Measurements from ENCODE around the gene ATP2B2.

The ATP2B2 gene

GRCh38 chr3:10505050-10505790 is at the start of gene ATP2B2:
ATP2B2 (minus strand) TSS chr3:10505586; CDS start chr3:10449543, 56,043 bp downstream.
- H3K36me3 Mint-ChIP-seq (ENCODE audit: low read depth) = no peaks in the 10 kb centered on the region
- no peak within 1 kb of the TSS for H3K4me3 Mint-ChIP-seq
- no peaks in the 10 kb centered on the region for H3K4me1 Mint-ChIP-seq
- ATAC-seq (no peak), DNase-seq (peak; percentile 10)
- no peak within 1 kb of the TSS for H3K27ac Mint-ChIP-seq
- H3K9me3 Mint-ChIP-seq = no peaks in the 10 kb centered on the region
- peaks cover 19% of the 10 kb centered on the region for H3K27me3 Mint-ChIP-seq

- ATAC-seq (no peak), DNase-seq (no peak)
- Mint-ChIP-seq H3K36me3 (ENCODE audit: low read depth) (no peaks in the 10 kb centered on the region), H3K27me3 (peaks cover 7% of the 10 kb centered on the region), H3K4me3 (no peak overlapping the region), H3K27ac (no peak overlapping the region), H3K4me1 (peaks cover 31% of the 10 kb centered on the region), H3K9me3 (no peaks in the 10 kb centered on the region)
Measured at GRCh38 chr3:10554746-10555145, 49.4 kb upstream of the ATP2B2 start.

GRCh38 chr3:10554236-10554611 is 48.8 kb upstream of the ATP2B2 start:
- Mint-ChIP-seq H3K4me3 (no peak overlapping the region), H3K4me1 (peaks cover 36% of the 10 kb centered on the region), H3K36me3 (ENCODE audit: low read depth) (no peaks in the 10 kb centered on the region), H3K27me3 (peaks cover 7% of the 10 kb centered on the region), H3K27ac (no peak overlapping the region), H3K9me3 (no peaks in the 10 kb centered on the region)
- no peak for ATAC-seq
- DNase-seq = no peak

- H3K9me3 Mint-ChIP-seq = no peaks in the 10 kb centered on the region
- H3K27me3 Mint-ChIP-seq = peaks cover 7% of the 10 kb centered on the region
- H3K4me3 Mint-ChIP-seq = no peak overlapping the region
- ATAC-seq = no peak
- H3K4me1 Mint-ChIP-seq = peaks cover 41% of the 10 kb centered on the region
- H3K27ac Mint-ChIP-seq = no peak overlapping the region
- DNase-seq = no peak
- H3K36me3 Mint-ChIP-seq (ENCODE audit: low read depth) = no peaks in the 10 kb centered on the region
Measured at GRCh38 chr3:10553591-10554235, 48.3 kb upstream of the ATP2B2 start.

- DNase-seq = no peak
- H3K27ac Mint-ChIP-seq = peak overlapping the region; percentile 85
- no peaks in the 10 kb centered on the region for H3K36me3 Mint-ChIP-seq (ENCODE audit: low read depth)
- H3K4me3 Mint-ChIP-seq = peak overlapping the region; percentile 61
- peak; percentile 20 for ATAC-seq
- H3K9me3 Mint-ChIP-seq = no peaks in the 10 kb centered on the region
- H3K27me3 Mint-ChIP-seq = peaks cover 8% of the 10 kb centered on the region
- peaks cover 48% of the 10 kb centered on the region for H3K4me1 Mint-ChIP-seq
Measured at GRCh38 chr3:10552631-10552943, 47.2 kb upstream of the ATP2B2 start.

GRCh38 chr3:10551821-10552630 is 46.6 kb upstream of the ATP2B2 start:
- Mint-ChIP-seq H3K36me3 (ENCODE audit: low read depth) (no peaks in the 10 kb centered on the region), H3K9me3 (no peaks in the 10 kb centered on the region), H3K27me3 (peaks cover 12% of the 10 kb centered on the region), H3K4me1 (peaks cover 45% of the 10 kb centered on the region), H3K27ac (peak overlapping the region; percentile 85), H3K4me3 (peak overlapping the region; percentile 61)
- peak; percentile 71 for ATAC-seq
- peak; percentile 90 for DNase-seq

GRCh38 chr3:10551139-10551538 is 45.8 kb upstream of the ATP2B2 start:
- H3K4me3 Mint-ChIP-seq = no peak overlapping the region
- H3K27me3 Mint-ChIP-seq = peaks cover 12% of the 10 kb centered on the region
- peaks cover 45% of the 10 kb centered on the region for H3K4me1 Mint-ChIP-seq
- DNase-seq (no peak), ATAC-seq (no peak)
- no peaks in the 10 kb centered on the region for H3K9me3 Mint-ChIP-seq
- no peak overlapping the region for H3K27ac Mint-ChIP-seq
- H3K36me3 Mint-ChIP-seq (ENCODE audit: low read depth) = no peaks in the 10 kb centered on the region

GRCh38 chr3:10550705-10551104 is 45.3 kb upstream of the ATP2B2 start:
- H3K36me3 Mint-ChIP-seq (ENCODE audit: low read depth) = no peaks in the 10 kb centered on the region
- peaks cover 45% of the 10 kb centered on the region for H3K4me1 Mint-ChIP-seq
- ATAC-seq (no peak), DNase-seq (no peak)
- no peak overlapping the region for H3K4me3 Mint-ChIP-seq
- H3K27ac Mint-ChIP-seq = no peak overlapping the region
- H3K27me3 Mint-ChIP-seq = peaks cover 12% of the 10 kb centered on the region
- no peaks in the 10 kb centered on the region for H3K9me3 Mint-ChIP-seq

GRCh38 chr3:10549617-10550230 is 44.3 kb upstream of the ATP2B2 start:
- Mint-ChIP-seq H3K4me3 (no peak overlapping the region), H3K36me3 (ENCODE audit: low read depth) (no peaks in the 10 kb centered on the region), H3K27ac (no peak overlapping the region), H3K9me3 (no peaks in the 10 kb centered on the region), H3K4me1 (peaks cover 45% of the 10 kb centered on the region), H3K27me3 (peaks cover 15% of the 10 kb centered on the region)
- ATAC-seq (no peak), DNase-seq (no peak)

GRCh38 chr3:10548992-10549391 is 43.6 kb upstream of the ATP2B2 start:
- Mint-ChIP-seq H3K9me3 (no peaks in the 10 kb centered on the region), H3K4me3 (no peak overlapping the region), H3K27ac (peak overlapping the region; percentile 39), H3K36me3 (ENCODE audit: low read depth) (peaks cover 2% of the 10 kb centered on the region), H3K27me3 (peaks cover 17% of the 10 kb centered on the region), H3K4me1 (peaks cover 45% of the 10 kb centered on the region)
- ATAC-seq (peak; percentile 81), DNase-seq (peak; percentile 32)

GRCh38 chr3:10547841-10548783 is 42.7 kb upstream of the ATP2B2 start:
- no peak overlapping the region for H3K4me3 Mint-ChIP-seq
- H3K36me3 Mint-ChIP-seq (ENCODE audit: low read depth) = peaks cover 3% of the 10 kb centered on the region
- ATAC-seq = peak; percentile 1
- DNase-seq = no peak
- H3K9me3 Mint-ChIP-seq = peaks cover 2% of the 10 kb centered on the region
- H3K27me3 Mint-ChIP-seq = peaks cover 17% of the 10 kb centered on the region
- peaks cover 42% of the 10 kb centered on the region for H3K4me1 Mint-ChIP-seq
- peak overlapping the region; percentile 39 for H3K27ac Mint-ChIP-seq

- peaks cover 35% of the 10 kb centered on the region for H3K4me1 Mint-ChIP-seq
- DNase-seq (no peak), ATAC-seq (no peak)
- no peak overlapping the region for H3K4me3 Mint-ChIP-seq
- peaks cover 6% of the 10 kb centered on the region for H3K36me3 Mint-ChIP-seq (ENCODE audit: low read depth)
- H3K27me3 Mint-ChIP-seq = peaks cover 17% of the 10 kb centered on the region
- H3K27ac Mint-ChIP-seq = no peak overlapping the region
- peaks cover 9% of the 10 kb centered on the region for H3K9me3 Mint-ChIP-seq
Measured at GRCh38 chr3:10547413-10547812, 42.0 kb upstream of the ATP2B2 start.

- H3K27me3 Mint-ChIP-seq = peaks cover 17% of the 10 kb centered on the region
- peaks cover 6% of the 10 kb centered on the region for H3K36me3 Mint-ChIP-seq (ENCODE audit: low read depth)
- peaks cover 15% of the 10 kb centered on the region for H3K9me3 Mint-ChIP-seq
- no peak for ATAC-seq
- H3K4me1 Mint-ChIP-seq = peaks cover 30% of the 10 kb centered on the region
- H3K4me3 Mint-ChIP-seq = no peak overlapping the region
- no peak for DNase-seq
- no peak overlapping the region for H3K27ac Mint-ChIP-seq
Measured at GRCh38 chr3:10546820-10547263, 41.5 kb upstream of the ATP2B2 start.

Measured in activated naive CD8-positive, alpha-beta T cell treated with anti-CD3 and anti-CD28 coated beads, Interleukin-2, amount 50 U/mL, for 24 hours (primary cell).